ENCODE results near the gene KRTAP10-6. TPM values are rescaled to one million over a fixed set of nuclear protein-coding genes. Genes with fewer than 3 reads are reported as not detected.

KRTAP10-6 gene
- total and polyA plus RNA-seq, 2 of the 8 experiments (the other 6 are each of a cell fraction or from before 2014, with no cell fraction given): 0.12 TPM; not detected in 1

- Histone ChIP-seq H3K9ac (replicated peaks in 1 of 4; ENCODE audit: extremely low read depth in 1 of 4, low read depth in 3 of 4, low read length in 3 of 4) (no peak overlapping the region), H3K36me3 (ENCODE audit: control insufficient read depth in 2 of 4, insufficient read depth in 4 of 4, low read length in 3 of 4) (no peaks in the 10 kb centered on the region; a peak in 1 of 8 replicates), H4K91ac (replicated peaks; ENCODE audit: insufficient read length, low read length) (no peak overlapping the region), H3K4me1 (replicated peaks in 1 of 4; ENCODE audit: control insufficient read depth in 3 of 4, insufficient read depth in 4 of 4, low read length in 3 of 4) (peaks cover 2 to 15% (median 6%) of the 10 kb centered on the region in 4 experiments), H3K79me2 (ENCODE audit: control insufficient read depth in 1 of 2, insufficient read depth in 2 of 2, low read length in 2 of 2) (no peaks in the 10 kb centered on the region), H3K27me3 (replicated peaks in 1 of 4; ENCODE audit: control insufficient read depth in 3 of 4, extremely low read depth in 1 of 4, insufficient read depth in 3 of 4, low read length in 3 of 4) (no peaks in the 10 kb centered on the region), H3K4me2 (ENCODE audit: insufficient read depth in 1 of 2, low read depth in 2 of 2, low read length in 2 of 2) (no peak overlapping the region), H4K5ac (ENCODE audit: insufficient read length, low read depth, low read length) (no peak overlapping the region), H2BK15ac (ENCODE audit: low read length) (no peak overlapping the region), H3K18ac (ENCODE audit: extremely low read depth, low read length) (peak overlapping the region; percentile 32; the same call in 1 of the 2 replicates), H2AFZ (ENCODE audit: low read length) (no peak overlapping the region), H3K79me1 (ENCODE audit: low read depth, low read length) (no peaks in the 10 kb centered on the region), H2AK5ac (ENCODE audit: low read depth, low read length) (no peak overlapping the region), H2BK12ac (ENCODE audit: low read depth, low read length) (0 out of 2 replicates have a peak overlapping the region, but pooled peaks have one; percentile 29), H2BK120ac (replicated peaks; ENCODE audit: low read depth, low read length) (no peak overlapping the region), H4K8ac (ENCODE audit: extremely low read depth, insufficient read depth, low read length) (peak overlapping the region; percentile 15; the same call in 1 of the 2 replicates), H4K20me1 (replicated peaks in 1 of 2; ENCODE audit: control insufficient read depth in 1 of 2, insufficient read depth in 2 of 2, low read length in 2 of 2) (no peaks in the 10 kb centered on the region), H3K4me3 (ENCODE audit: extremely low read depth in 1 of 4, insufficient read depth in 2 of 4, low read depth in 3 of 4, low read length in 4 of 4) (no peak overlapping the region), H3K9me3 (ENCODE audit: insufficient read depth in 2 of 2, low read depth in 1 of 2, low read length in 1 of 2) (no peaks in the 10 kb centered on the region), H3K23ac (ENCODE audit: insufficient read length) (no peak overlapping the region), H3K27ac (ENCODE audit: low read depth, low read length) (no peak overlapping the region), H3K56ac (replicated peaks; ENCODE audit: insufficient read length, low read depth, low read length) (no peak overlapping the region), H3K14ac (ENCODE audit: insufficient read length) (no peak overlapping the region), H3K23me2 (ENCODE audit: low read depth, low read length) (0 out of 2 replicates have a peak, but pooled peaks cover 4% of the 10 kb centered on the region), H3K4ac (replicated peaks; ENCODE audit: insufficient read length, low read depth, low read length) (no peak overlapping the region), H2BK20ac (ENCODE audit: low read length) (no peak overlapping the region), H2BK5ac (ENCODE audit: low read depth, low read length) (no peak overlapping the region)
- CTCF ChIA-PET (ENCODE audit: partially characterized antibody): no interaction called here
- DNase-seq (ENCODE audit: low read depth in 1 of 2, low spot score in 2 of 2) (peak in 1 of 2 experiments; percentile 38), FAIRE-seq (no peak)
- POLR2A ChIA-PET (ENCODE audit: partially characterized antibody): no interaction called here
- WGBS, 2 experiments (ENCODE audit: extremely low coverage in 1 of 2, insufficient coverage in 1 of 2, insufficient read length in 1 of 2, insufficient replicate concordance in 2 of 2, low coverage in 1 of 2, low lambda C conversion rate in 2 of 2, missing lambda C conversion rate in 1 of 2): 87% methylated on average over 24 of the region's 24 CpGs; no CpG with 5 or more reads in 1 of the 2 experiments
- TF ChIP-seq EGR1 (IDR thresholded peaks at IDR 0.05; ENCODE audit: borderline replicate concordance, low read depth, low read length) (no peak), YY1 (IDR thresholded peaks at IDR 0.05; ENCODE audit: low read depth, low read length) (no peak), ATF3 (IDR thresholded peaks at IDR 0.05; ENCODE audit: insufficient read depth, low read depth, low read length) (no peak), TEAD4 (IDR thresholded peaks at IDR 0.05; ENCODE audit: low read depth, low read length) (no peak)
Observed at GRCh38 chr21:44589586-44590305, 2.6 kb downstream of the KRTAP10-6 start.
